H9 (cell line): ENCODE results near the gene JUNB. TPM values are rescaled to one million over a fixed set of nuclear protein-coding genes. Genes with fewer than 3 reads are reported as not detected.

Experiments
- DNase-seq: peaks from one replicate; pipeline ENCODE4 v3.0.0-alpha.2; 2017
- H2AFZ ChIP-seq: one replicate; pipeline ENCODE4 v1.6.1; 2013; ENCODE audit warnings: mild to moderate bottlenecking, low read length, control low read depth, moderate library complexity
- H2AK5ac ChIP-seq: 2 replicates; pipeline ENCODE4 v1.6.1; 2013; ENCODE audit warnings: low read length, control low read depth, mixed read lengths; ENCODE audit not compliant: insufficient read length
- H2BK120ac ChIP-seq: one replicate; pipeline ENCODE4 v1.6.1; 2013; ENCODE audit warnings: low read depth, mild to moderate bottlenecking, low read length, control low read depth, inconsistent platforms; ENCODE audit not compliant: poor library complexity, severe bottlenecking
- H2BK12ac ChIP-seq: 2 replicates; pipeline ENCODE4 v1.6.1; 2013; ENCODE audit warnings: low read length, control low read depth, mixed read lengths, low read depth; ENCODE audit not compliant: insufficient read length
- H2BK15ac ChIP-seq: 2 replicates; pipeline ENCODE4 v1.6.1; 2013; ENCODE audit warnings: low read depth, low read length, control low read depth
- H2BK20ac ChIP-seq: one replicate; pipeline ENCODE4 v1.6.1; 2013; ENCODE audit warnings: low read depth, mild to moderate bottlenecking, low read length, control low read depth, inconsistent platforms; ENCODE audit not compliant: poor library complexity, severe bottlenecking
- H2BK5ac ChIP-seq: 2 replicates; pipeline ENCODE4 v1.6.1; 2013; ENCODE audit warnings: low read length, control low read depth, mixed read lengths; ENCODE audit not compliant: insufficient read length
- H3K14ac ChIP-seq: 2 replicates; pipeline ENCODE4 v1.6.1; 2013; ENCODE audit warnings: low read length, control low read depth; ENCODE audit not compliant: insufficient read depth
- H3K18ac ChIP-seq: 2 replicates; pipeline ENCODE4 v1.6.1; 2013; ENCODE audit warnings: low read depth, mild to moderate bottlenecking, mixed read lengths, low read length, control low read depth; ENCODE audit not compliant: insufficient read length
- H3K23ac ChIP-seq: 2 replicates; pipeline ENCODE4 v1.6.1; 2013; ENCODE audit warnings: low read length, control low read depth, mixed read lengths, low read depth; ENCODE audit not compliant: insufficient read length
- H3K23me2 ChIP-seq: 2 replicates; pipeline ENCODE4 v1.6.1; 2013; ENCODE audit warnings: low read depth, mild to moderate bottlenecking, mixed read lengths, low read length, control low read depth; ENCODE audit not compliant: insufficient read length, poor library complexity, severe bottlenecking
- H3K27ac ChIP-seq: 2 replicates; pipeline ENCODE4 v1.5.1; 2013; ENCODE audit warnings: low read length, control low read depth, mixed read lengths, low read depth; ENCODE audit not compliant: insufficient read length
- H3K27me3 ChIP-seq: 2 replicates; pipeline ENCODE4 v1.6.1; 2013; ENCODE audit warnings: low read length, control low read depth, inconsistent platforms; ENCODE audit not compliant: insufficient read depth
- H3K4ac ChIP-seq: 2 replicates; pipeline ENCODE4 v1.6.1; 2013; ENCODE audit warnings: low read depth, mild to moderate bottlenecking, control low read depth, inconsistent platforms, low read length, moderate library complexity
- H3K4me1 ChIP-seq: 2 replicates; pipeline ENCODE4 v1.6.1; 2013; ENCODE audit warnings: low read length, control low read depth, inconsistent platforms; ENCODE audit not compliant: insufficient read depth
- H3K4me2 ChIP-seq: 2 replicates; pipeline ENCODE4 v1.6.1; 2013; ENCODE audit warnings: low read length, control low read depth, mixed read lengths; ENCODE audit not compliant: insufficient read length, insufficient read depth
- H3K56ac ChIP-seq: 2 replicates; pipeline ENCODE4 v1.6.1; 2013; ENCODE audit warnings: low read depth, mild to moderate bottlenecking, mixed read lengths, low read length, control low read depth; ENCODE audit not compliant: insufficient read length
- H3K79me1 ChIP-seq: 2 replicates; pipeline ENCODE4 v1.6.1; 2013; ENCODE audit warnings: low read depth, mild to moderate bottlenecking, moderate library complexity, low read length, control low read depth, inconsistent platforms; ENCODE audit not compliant: insufficient read depth, poor library complexity, severe bottlenecking
- H3K79me2 ChIP-seq: 2 replicates; pipeline ENCODE4 v1.6.1; 2013; ENCODE audit warnings: low read length, control low read depth, inconsistent platforms; ENCODE audit not compliant: insufficient read depth
- H3K9ac ChIP-seq: 2 replicates; pipeline ENCODE4 v1.6.1; 2013; ENCODE audit warnings: low read length, control low read depth, mixed read lengths; ENCODE audit not compliant: insufficient read length; ENCODE audit errors: extremely low read depth
- H3K9me3 ChIP-seq: one replicate; pipeline ENCODE4 v1.6.1; 2013; ENCODE audit warnings: low read depth, low read length, inconsistent platforms; ENCODE audit not compliant: control insufficient read depth
- H3T11ph ChIP-seq: one replicate; pipeline ENCODE4 v1.6.1; 2013; ENCODE audit warnings: mild to moderate bottlenecking, low read length, control low read depth, inconsistent platforms
- H4K20me1 ChIP-seq: one replicate; pipeline ENCODE4 v1.6.1; 2013; ENCODE audit not compliant: control insufficient read depth, insufficient read length, insufficient read depth
- H4K5ac ChIP-seq: 2 replicates; pipeline ENCODE4 v1.6.1; 2013; ENCODE audit warnings: low read depth, mild to moderate bottlenecking, mixed read lengths, low read length, control low read depth; ENCODE audit not compliant: insufficient read length
- H4K8ac ChIP-seq: replicated peaks from 2 replicates; pipeline ENCODE4 v1.6.1; 2013; ENCODE audit warnings: low read length, control low read depth, mixed read lengths, low read depth; ENCODE audit not compliant: insufficient read length
- H4K91ac ChIP-seq: 2 replicates; pipeline ENCODE4 v1.6.1; 2013; ENCODE audit warnings: low read depth, mild to moderate bottlenecking, moderate library complexity, mixed read lengths, low read length, control low read depth; ENCODE audit not compliant: insufficient read length
- H3K27ac Mint-ChIP-seq, 3 experiments: 2 replicates in 2 of 3; 3 replicates in 1 of 3; pipeline ENCODE4 v1.8.0; 2020 to 2021; ENCODE audit warnings: mixed read lengths in 3 of 3, mild to moderate bottlenecking in 1 of 3, moderate library complexity in 1 of 3
- H3K27me3 Mint-ChIP-seq: 2 replicates; pipeline ENCODE4 v1.8.0; 2021; ENCODE audit warnings: low read depth, mild to moderate bottlenecking, moderate library complexity, mixed read lengths
- H3K36me3 Mint-ChIP-seq, 3 experiments: 2 replicates in 2 of 3; 3 replicates in 1 of 3; pipeline ENCODE4 v1.8.0; 2020 to 2021; ENCODE audit warnings: low read depth in 3 of 3, mixed read lengths in 3 of 3; ENCODE audit not compliant: insufficient read depth in 1 of 3
- H3K4me1 Mint-ChIP-seq, 2 experiments: 2 replicates each; pipeline ENCODE4 v1.8.0; 2020; ENCODE audit warnings: mixed read lengths in 2 of 2
- H3K4me3 Mint-ChIP-seq, 2 experiments: 2 replicates in 1 of 2; 3 replicates in 1 of 2; pipeline ENCODE4 v1.8.0; 2020 to 2021; ENCODE audit warnings: mild to moderate bottlenecking in 2 of 2, mixed read lengths in 2 of 2, moderate library complexity in 1 of 2
- H3K9me3 Mint-ChIP-seq, 2 experiments: 2 replicates in 1 of 2; 3 replicates in 1 of 2; pipeline ENCODE4 v1.8.0; 2020; ENCODE audit warnings: mild to moderate bottlenecking in 2 of 2, mixed read lengths in 2 of 2, moderate library complexity in 1 of 2
- CTCF ChIP-seq: fragments of 200-600 bp; sonication (generic); conservative IDR thresholded peaks from 3 replicates; pipeline ENCODE4 v1.8.0; 2021; ENCODE audit warnings: antibody characterized with exemption, mild to moderate bottlenecking
- WGBS: extraction: QIAGEN DNeasy Blood & Tissue Kit; methylation state at CpG from one replicate; pipeline ENCODE4 v1.1.7; 2013; ENCODE audit warnings: missing lambda C conversion rate, low lambda C conversion rate, mixed read lengths; ENCODE audit not compliant: insufficient read length; ENCODE audit errors: extremely low coverage; 5-methylcytosine and 5-hydroxymethylcytosine counted together
- total RNA-seq: library from RNA; stranded (reverse); gene quantifications from 2 replicates; pipeline ENCODE4 v1.2.1, GENCODE V29; 2021

The JUNB gene
- total RNA-seq, 1 experiment from 2014 or later, result 15.9 TPM

GRCh38 chr19:12769689-12770088 lies 21.6 kb upstream of the JUNB start:
- Mint-ChIP-seq H3K27ac (peak overlapping the region in 1 of 3 experiments; percentile 58; a peak in 2 of 7 replicates), H3K36me3 (peaks cover 29 to 52% (median 51%) of the 10 kb centered on the region in 3 experiments), H3K4me3 (peak overlapping the region in 1 of 2 experiments; percentile 61; a peak in 2 of 5 replicates), H3K27me3 (no peaks in the 10 kb centered on the region), H3K9me3 (no peaks in the 10 kb centered on the region), H3K4me1 (peaks cover 17 to 25% of the 10 kb centered on the region in 2 experiments)
- H3K79me1 ChIP-seq, result no peaks in the 10 kb centered on the region
- no peak overlapping the region for H2BK20ac ChIP-seq
- H2BK120ac ChIP-seq, result no peak overlapping the region
- H3K23ac ChIP-seq, result no peak overlapping the region
- no peak overlapping the region for H3K4me2 ChIP-seq
- no peak overlapping the region for H4K5ac ChIP-seq
- peak; percentile 93 for DNase-seq
- H4K8ac ChIP-seq, result no peak overlapping the region
- no peaks in the 10 kb centered on the region for H3K27me3 ChIP-seq
- peaks cover under 1% of the 10 kb centered on the region for H3K23me2 ChIP-seq
- no peak overlapping the region for H2BK12ac ChIP-seq
- no peak overlapping the region for H3K4ac ChIP-seq
- H3K79me2 ChIP-seq, result no peaks in the 10 kb centered on the region
- no peak overlapping the region for H2AFZ ChIP-seq
- no peak overlapping the region for H3K14ac ChIP-seq
- H3K56ac ChIP-seq, result no peak overlapping the region
- TF ChIP-seq CTCF, result no peak
- no peak overlapping the region for H2BK15ac ChIP-seq
- no peaks in the 10 kb centered on the region; the same call in 1 of the 2 replicates for H3K4me1 ChIP-seq
- H3K27ac ChIP-seq, result no peak overlapping the region
- no peaks in the 10 kb centered on the region for H4K20me1 ChIP-seq
- H3T11ph ChIP-seq, result no peak overlapping the region
- H4K91ac ChIP-seq, result no peak overlapping the region
- WGBS, result no CpG with 5 or more reads among the region's 37 CpGs
- no peak overlapping the region for H2AK5ac ChIP-seq
- no peak overlapping the region for H3K9ac ChIP-seq
- H2BK5ac ChIP-seq, result no peak overlapping the region
- H3K18ac ChIP-seq, result peak overlapping the region; percentile 50
- H3K9me3 ChIP-seq, result no peaks in the 10 kb centered on the region
